Fibroblast of lung (primary cell): ENCODE measurements around the gene RPRD1B.

Source experiments
- EZH2 ChIP-seq: IDR thresholded peaks from 2 replicates; pipeline ENCODE4 v1.5.1; 2012; ENCODE audit warnings: low read length, control low read depth, mild to moderate bottlenecking; ENCODE audit errors: missing control alignments
- TF ChIP-seq, protein P1 (sequence below), 2 donors: IDR thresholded peaks in 1 of 2; conservative IDR thresholded peaks in 1 of 2; 1 replicate in 1 of 2; 2 replicates in 1 of 2; pipeline ENCODE4 v1.5.1; 2011 to 2012; ENCODE audit warnings: low read length in 2 of 2, control low read depth in 1 of 2, inconsistent platforms in 1 of 2, low read depth in 1 of 2, mild to moderate bottlenecking in 1 of 2

DNA sequence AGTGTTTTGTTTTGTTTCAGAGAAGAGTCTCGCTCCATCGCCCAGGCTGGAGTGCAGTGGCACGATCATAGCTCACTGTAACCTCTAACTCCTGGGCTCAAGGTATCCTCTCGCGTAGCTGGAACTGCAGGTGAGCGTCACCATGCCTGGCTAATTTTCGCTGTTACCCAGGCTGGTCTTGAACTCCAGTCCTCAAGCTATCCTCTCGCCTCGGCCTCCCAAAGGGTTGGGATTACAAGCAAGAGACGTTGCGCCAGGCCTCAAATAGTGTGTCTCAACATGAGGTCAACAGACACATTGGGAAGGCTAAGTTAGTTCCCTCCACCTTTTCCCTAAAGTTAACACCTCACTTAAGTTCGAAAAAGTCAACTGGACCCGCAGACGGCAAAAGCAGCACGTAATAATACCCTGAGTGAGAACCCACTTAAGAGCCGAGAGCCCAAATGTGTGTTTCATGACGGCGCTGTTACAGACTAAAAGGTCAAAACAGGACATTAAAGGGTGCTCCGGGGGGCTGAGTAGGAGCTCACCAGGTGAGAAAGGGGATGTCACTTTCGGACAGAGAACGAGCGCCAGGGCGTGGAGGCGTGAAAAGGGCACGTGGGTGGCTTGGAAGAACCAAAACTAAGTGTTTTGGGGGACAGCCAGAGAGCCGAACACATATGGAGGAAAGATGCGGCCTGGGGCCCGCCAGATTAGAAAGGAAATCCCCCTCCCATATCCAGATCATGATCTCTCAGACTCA is 789 bp upstream of the RPRD1B start:
- TF ChIP-seq, protein P1, sequence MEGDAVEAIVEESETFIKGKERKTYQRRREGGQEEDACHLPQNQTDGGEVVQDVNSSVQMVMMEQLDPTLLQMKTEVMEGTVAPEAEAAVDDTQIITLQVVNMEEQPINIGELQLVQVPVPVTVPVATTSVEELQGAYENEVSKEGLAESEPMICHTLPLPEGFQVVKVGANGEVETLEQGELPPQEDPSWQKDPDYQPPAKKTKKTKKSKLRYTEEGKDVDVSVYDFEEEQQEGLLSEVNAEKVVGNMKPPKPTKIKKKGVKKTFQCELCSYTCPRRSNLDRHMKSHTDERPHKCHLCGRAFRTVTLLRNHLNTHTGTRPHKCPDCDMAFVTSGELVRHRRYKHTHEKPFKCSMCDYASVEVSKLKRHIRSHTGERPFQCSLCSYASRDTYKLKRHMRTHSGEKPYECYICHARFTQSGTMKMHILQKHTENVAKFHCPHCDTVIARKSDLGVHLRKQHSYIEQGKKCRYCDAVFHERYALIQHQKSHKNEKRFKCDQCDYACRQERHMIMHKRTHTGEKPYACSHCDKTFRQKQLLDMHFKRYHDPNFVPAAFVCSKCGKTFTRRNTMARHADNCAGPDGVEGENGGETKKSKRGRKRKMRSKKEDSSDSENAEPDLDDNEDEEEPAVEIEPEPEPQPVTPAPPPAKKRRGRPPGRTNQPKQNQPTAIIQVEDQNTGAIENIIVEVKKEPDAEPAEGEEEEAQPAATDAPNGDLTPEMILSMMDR (conservative IDR thresholded peaks at IDR 0.05 in 1 of 2, IDR thresholded peaks at IDR 0.05 in 1 of 2; ENCODE audit: low read depth in 1 of 2, low read length in 2 of 2), result no peak
- TF ChIP-seq EZH2, result no peak
